ENCODE results near the gene HEXIM2. TPM values are rescaled to one million over a fixed set of nuclear protein-coding genes. Genes with fewer than 3 reads are reported as not detected.

HEXIM2 gene
- total and polyA plus RNA-seq, 2 experiments from 2014 or later, result 9.0 to 9.5 TPM

DNA sequence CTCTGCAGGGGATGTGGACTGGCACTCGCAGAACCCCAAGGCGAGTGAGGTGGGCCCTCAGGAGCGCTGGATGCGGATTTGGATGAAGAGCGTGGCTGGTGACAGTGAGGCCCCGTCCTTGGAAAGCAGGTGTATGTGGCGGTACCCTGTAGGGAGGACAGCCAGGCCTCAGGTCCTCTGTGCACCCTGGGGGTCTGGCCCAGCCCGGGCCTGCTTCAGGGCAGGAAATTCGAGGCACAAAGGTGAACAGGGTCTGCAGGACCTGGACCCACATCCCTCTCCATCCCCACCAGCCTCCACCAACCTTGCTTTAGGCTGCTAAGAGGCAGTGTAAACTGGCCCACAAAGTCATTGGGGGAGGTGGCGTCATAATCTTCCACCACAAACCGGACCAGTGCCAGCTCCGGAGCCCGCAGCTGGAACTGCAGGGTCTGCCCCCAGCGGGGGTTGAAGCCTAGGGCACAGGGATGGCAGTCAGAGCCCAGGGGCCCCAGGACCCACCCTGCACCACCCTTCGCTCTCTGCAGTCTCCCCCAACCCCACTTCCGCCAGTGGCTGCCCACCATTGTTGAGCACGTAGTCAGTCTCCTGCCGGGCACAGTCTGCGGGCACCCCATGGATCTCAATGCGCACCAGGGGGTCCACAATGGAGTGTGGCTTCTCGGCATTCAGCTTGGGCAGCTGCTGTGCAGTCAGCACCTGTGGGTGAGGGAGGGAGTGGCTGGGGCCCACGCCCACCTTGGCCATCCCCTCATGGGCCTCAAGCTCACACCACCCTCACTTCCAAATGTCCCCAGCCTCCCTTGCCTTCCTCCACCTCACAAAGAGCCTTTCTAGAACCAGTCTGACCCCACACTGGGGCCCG is 48.9 kb upstream of the HEXIM2 start (continued):
- TF ChIP-seq, protein P1, sequence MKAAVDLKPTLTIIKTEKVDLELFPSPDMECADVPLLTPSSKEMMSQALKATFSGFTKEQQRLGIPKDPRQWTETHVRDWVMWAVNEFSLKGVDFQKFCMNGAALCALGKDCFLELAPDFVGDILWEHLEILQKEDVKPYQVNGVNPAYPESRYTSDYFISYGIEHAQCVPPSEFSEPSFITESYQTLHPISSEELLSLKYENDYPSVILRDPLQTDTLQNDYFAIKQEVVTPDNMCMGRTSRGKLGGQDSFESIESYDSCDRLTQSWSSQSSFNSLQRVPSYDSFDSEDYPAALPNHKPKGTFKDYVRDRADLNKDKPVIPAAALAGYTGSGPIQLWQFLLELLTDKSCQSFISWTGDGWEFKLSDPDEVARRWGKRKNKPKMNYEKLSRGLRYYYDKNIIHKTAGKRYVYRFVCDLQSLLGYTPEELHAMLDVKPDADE (IDR thresholded peaks at IDR 0.05), result no peak
- no peak for TF ChIP-seq EZH2phosphoT487 (IDR thresholded peaks at IDR 0.05; ENCODE audit: unreplicated experiment)
- TF ChIP-seq CREB1 (CRISPR knock-in tag; IDR thresholded peaks at IDR 0.05; ENCODE audit: low read depth), result no peak
- TF ChIP-seq ZNF114 (CRISPR knock-in tag; IDR thresholded peaks at IDR 0.05), result no peak
- TF ChIP-seq JUNB (IDR thresholded peaks at IDR 0.05; ENCODE audit: unreplicated experiment), result no peak
- no peak for TF ChIP-seq POLR2AphosphoS5 (IDR thresholded peaks at IDR 0.05; ENCODE audit: low read depth)
- TF ChIP-seq STAT1 (IDR thresholded peaks at IDR 0.05; ENCODE audit: unreplicated experiment), result no peak
- TF ChIP-seq, protein P2, sequence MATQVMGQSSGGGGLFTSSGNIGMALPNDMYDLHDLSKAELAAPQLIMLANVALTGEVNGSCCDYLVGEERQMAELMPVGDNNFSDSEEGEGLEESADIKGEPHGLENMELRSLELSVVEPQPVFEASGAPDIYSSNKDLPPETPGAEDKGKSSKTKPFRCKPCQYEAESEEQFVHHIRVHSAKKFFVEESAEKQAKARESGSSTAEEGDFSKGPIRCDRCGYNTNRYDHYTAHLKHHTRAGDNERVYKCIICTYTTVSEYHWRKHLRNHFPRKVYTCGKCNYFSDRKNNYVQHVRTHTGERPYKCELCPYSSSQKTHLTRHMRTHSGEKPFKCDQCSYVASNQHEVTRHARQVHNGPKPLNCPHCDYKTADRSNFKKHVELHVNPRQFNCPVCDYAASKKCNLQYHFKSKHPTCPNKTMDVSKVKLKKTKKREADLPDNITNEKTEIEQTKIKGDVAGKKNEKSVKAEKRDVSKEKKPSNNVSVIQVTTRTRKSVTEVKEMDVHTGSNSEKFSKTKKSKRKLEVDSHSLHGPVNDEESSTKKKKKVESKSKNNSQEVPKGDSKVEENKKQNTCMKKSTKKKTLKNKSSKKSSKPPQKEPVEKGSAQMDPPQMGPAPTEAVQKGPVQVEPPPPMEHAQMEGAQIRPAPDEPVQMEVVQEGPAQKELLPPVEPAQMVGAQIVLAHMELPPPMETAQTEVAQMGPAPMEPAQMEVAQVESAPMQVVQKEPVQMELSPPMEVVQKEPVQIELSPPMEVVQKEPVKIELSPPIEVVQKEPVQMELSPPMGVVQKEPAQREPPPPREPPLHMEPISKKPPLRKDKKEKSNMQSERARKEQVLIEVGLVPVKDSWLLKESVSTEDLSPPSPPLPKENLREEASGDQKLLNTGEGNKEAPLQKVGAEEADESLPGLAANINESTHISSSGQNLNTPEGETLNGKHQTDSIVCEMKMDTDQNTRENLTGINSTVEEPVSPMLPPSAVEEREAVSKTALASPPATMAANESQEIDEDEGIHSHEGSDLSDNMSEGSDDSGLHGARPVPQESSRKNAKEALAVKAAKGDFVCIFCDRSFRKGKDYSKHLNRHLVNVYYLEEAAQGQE (IDR thresholded peaks at IDR 0.05; ENCODE audit: unreplicated experiment), result no peak
- TF ChIP-seq, protein P3, sequence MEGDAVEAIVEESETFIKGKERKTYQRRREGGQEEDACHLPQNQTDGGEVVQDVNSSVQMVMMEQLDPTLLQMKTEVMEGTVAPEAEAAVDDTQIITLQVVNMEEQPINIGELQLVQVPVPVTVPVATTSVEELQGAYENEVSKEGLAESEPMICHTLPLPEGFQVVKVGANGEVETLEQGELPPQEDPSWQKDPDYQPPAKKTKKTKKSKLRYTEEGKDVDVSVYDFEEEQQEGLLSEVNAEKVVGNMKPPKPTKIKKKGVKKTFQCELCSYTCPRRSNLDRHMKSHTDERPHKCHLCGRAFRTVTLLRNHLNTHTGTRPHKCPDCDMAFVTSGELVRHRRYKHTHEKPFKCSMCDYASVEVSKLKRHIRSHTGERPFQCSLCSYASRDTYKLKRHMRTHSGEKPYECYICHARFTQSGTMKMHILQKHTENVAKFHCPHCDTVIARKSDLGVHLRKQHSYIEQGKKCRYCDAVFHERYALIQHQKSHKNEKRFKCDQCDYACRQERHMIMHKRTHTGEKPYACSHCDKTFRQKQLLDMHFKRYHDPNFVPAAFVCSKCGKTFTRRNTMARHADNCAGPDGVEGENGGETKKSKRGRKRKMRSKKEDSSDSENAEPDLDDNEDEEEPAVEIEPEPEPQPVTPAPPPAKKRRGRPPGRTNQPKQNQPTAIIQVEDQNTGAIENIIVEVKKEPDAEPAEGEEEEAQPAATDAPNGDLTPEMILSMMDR (conservative IDR thresholded peaks at IDR 0.05; ENCODE audit: low read depth in 2 of 2), result no peak

DNA sequence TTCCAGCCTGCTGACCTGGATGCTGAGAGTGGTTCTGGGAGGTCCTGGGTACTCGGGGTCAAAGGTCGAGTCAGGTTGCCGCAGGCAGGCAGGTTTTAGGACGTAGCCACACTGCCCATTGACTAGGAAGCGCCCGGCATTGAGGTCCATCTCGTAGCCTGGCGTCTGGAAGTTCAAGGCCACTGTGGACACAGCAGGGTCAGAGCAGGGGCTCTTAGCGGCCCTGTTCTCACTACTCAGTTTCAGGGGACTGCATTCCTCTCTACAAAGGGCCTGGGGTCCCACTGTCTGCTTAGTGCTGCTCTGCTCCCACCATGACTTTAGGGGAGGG is 48.3 kb upstream of the HEXIM2 start:
- Mint-ChIP-seq H3K9me3 (no peaks in the 10 kb centered on the region), H3K27me3 (ENCODE audit: insufficient read depth, low read depth, poor library complexity) (peaks cover 24% of the 10 kb centered on the region), H3K4me1 (peaks cover 31% of the 10 kb centered on the region), H3K4me3 (no peak overlapping the region), H3K27ac (no peak overlapping the region), H3K36me3 (ENCODE audit: low read depth) (peaks cover 6% of the 10 kb centered on the region; the same call in 2 of the 3 replicates)
- Histone ChIP-seq H3K4me3 (no peak overlapping the region), H3K4me2 (no peak overlapping the region), H3K79me2 (replicated peaks; ENCODE audit: insufficient read depth) (no peaks in the 10 kb centered on the region), H3F3A (replicated peaks; ENCODE audit: low read depth) (peaks cover 2% of the 10 kb centered on the region; the same call in 1 of the 2 replicates), H3K4me1 (ENCODE audit: insufficient read depth) (peaks cover 4% of the 10 kb centered on the region; the same call in 1 of the 2 replicates), H3K9me2 (ENCODE audit: insufficient read depth) (no peaks in the 10 kb centered on the region), H3K27ac (ENCODE audit: low read depth) (no peak overlapping the region), H3K27me3 (ENCODE audit: insufficient read depth) (no peaks in the 10 kb centered on the region), H4K20me1 (replicated peaks; ENCODE audit: insufficient read depth) (no peaks in the 10 kb centered on the region), H3K36me3 (ENCODE audit: insufficient read depth) (no peaks in the 10 kb centered on the region), H2AFZ (no peak overlapping the region)
- no peak for ATAC-seq
- TF ChIP-seq, protein P4, sequence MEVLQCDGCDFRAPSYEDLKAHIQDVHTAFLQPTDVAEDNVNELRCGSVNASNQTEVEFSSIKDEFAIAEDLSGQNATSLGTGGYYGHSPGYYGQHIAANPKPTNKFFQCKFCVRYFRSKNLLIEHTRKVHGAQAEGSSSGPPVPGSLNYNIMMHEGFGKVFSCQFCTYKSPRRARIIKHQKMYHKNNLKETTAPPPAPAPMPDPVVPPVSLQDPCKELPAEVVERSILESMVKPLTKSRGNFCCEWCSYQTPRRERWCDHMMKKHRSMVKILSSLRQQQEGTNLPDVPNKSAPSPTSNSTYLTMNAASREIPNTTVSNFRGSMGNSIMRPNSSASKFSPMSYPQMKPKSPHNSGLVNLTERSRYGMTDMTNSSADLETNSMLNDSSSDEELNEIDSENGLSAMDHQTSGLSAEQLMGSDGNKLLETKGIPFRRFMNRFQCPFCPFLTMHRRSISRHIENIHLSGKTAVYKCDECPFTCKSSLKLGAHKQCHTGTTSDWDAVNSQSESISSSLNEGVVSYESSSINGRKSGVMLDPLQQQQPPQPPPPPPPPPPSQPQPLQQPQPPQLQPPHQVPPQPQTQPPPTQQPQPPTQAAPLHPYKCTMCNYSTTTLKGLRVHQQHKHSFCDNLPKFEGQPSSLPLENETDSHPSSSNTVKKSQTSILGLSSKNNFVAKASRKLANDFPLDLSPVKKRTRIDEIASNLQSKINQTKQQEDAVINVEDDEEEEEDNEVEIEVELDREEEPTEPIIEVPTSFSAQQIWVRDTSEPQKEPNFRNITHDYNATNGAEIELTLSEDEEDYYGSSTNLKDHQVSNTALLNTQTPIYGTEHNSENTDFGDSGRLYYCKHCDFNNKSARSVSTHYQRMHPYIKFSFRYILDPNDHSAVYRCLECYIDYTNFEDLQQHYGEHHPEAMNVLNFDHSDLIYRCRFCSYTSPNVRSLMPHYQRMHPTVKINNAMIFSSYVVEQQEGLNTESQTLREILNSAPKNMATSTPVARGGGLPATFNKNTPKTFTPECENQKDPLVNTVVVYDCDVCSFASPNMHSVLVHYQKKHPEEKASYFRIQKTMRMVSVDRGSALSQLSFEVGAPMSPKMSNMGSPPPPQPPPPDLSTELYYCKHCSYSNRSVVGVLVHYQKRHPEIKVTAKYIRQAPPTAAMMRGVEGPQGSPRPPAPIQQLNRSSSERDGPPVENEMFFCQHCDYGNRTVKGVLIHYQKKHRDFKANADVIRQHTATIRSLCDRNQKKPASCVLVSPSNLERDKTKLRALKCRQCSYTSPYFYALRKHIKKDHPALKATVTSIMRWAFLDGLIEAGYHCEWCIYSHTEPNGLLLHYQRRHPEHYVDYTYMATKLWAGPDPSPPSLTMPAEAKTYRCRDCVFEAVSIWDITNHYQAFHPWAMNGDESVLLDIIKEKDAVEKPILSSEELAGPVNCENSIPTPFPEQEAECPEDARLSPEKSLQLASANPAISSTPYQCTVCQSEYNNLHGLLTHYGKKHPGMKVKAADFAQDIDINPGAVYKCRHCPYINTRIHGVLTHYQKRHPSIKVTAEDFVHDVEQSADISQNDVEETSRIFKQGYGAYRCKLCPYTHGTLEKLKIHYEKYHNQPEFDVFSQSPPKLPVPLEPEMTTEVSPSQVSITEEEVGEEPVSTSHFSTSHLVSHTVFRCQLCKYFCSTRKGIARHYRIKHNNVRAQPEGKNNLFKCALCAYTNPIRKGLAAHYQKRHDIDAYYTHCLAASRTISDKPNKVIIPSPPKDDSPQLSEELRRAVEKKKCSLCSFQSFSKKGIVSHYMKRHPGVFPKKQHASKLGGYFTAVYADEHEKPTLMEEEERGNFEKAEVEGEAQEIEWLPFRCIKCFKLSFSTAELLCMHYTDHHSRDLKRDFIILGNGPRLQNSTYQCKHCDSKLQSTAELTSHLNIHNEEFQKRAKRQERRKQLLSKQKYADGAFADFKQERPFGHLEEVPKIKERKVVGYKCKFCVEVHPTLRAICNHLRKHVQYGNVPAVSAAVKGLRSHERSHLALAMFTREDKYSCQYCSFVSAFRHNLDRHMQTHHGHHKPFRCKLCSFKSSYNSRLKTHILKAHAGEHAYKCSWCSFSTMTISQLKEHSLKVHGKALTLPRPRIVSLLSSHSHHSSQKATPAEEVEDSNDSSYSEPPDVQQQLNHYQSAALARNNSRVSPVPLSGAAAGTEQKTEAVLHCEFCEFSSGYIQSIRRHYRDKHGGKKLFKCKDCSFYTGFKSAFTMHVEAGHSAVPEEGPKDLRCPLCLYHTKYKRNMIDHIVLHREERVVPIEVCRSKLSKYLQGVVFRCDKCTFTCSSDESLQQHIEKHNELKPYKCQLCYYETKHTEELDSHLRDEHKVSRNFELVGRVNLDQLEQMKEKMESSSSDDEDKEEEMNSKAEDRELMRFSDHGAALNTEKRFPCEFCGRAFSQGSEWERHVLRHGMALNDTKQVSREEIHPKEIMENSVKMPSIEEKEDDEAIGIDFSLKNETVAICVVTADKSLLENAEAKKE (CRISPR knock-in tag; IDR thresholded peaks at IDR 0.05), result no peak
- no peak for DNase-seq (ENCODE audit: low spot score)

Measured in GM23338 (cell line).